ENCODE data around the gene TNNI2. TPM values are rescaled to one million over a fixed set of nuclear protein-coding genes. Genes with fewer than 3 reads are reported as not detected.

The TNNI2 gene
- total and polyA plus RNA-seq, 9 donors, result 0.41 to 1.2 (median 0.66) TPM; not detected in 5

GRCh38 chr11:1862588-1863351 lies 24.0 kb downstream of the TNNI2 start:
- 73 to 89% (median 80%) methylated on average over 14 of the region's 14 CpGs for WGBS, 3 donors
- intact Hi-C loops (cut with DNase I), result no loop called here

GRCh38 chr11:1863352-1864216 lies 24.8 kb downstream of the TNNI2 start:
- Histone ChIP-seq H3K36me3 (no peaks in the 10 kb centered on the region), H3K4me3 (peak overlapping the region; percentile 24), H3K27ac (peak overlapping the region; percentile 61 to 86), H3K4me1 (ENCODE audit: insufficient read depth) (peaks cover 21% of the 10 kb centered on the region), H3K27me3 (no peaks in the 10 kb centered on the region), H3K9me3 (no peaks in the 10 kb centered on the region)
- peak; percentile 82 to 91 (median 86) for DNase-seq
- intact Hi-C loops (cut with DNase I), result no loop called here
- TF ChIP-seq POLR2A (IDR thresholded peaks at IDR 0.05) (no peak), CTCF (IDR thresholded peaks at IDR 0.05) (no peak), EP300 (IDR thresholded peaks at IDR 0.05) (no peak)
- WGBS, 3 donors, result 10 to 12% (median 11%) methylated on average over 20 to 27 of the region's 27 CpGs

More at GRCh38 chr11:1862588-1863351, 24.0 kb downstream of the TNNI2 start:
- H3K4me3 ChIP-seq, result no peak overlapping the region
- TF ChIP-seq CTCF (IDR thresholded peaks at IDR 0.05) (no peak), POLR2A (IDR thresholded peaks at IDR 0.05) (no peak), EP300 (IDR thresholded peaks at IDR 0.05) (no peak)
- H3K4me1 ChIP-seq (ENCODE audit: insufficient read depth), result peaks cover 21% of the 10 kb centered on the region
- H3K9me3 ChIP-seq, result no peaks in the 10 kb centered on the region
- no peaks in the 10 kb centered on the region for H3K27me3 ChIP-seq
- no peaks in the 10 kb centered on the region for H3K36me3 ChIP-seq
- no peak for DNase-seq
- peak overlapping the region in 1 of 2 donors; percentile 86 for H3K27ac ChIP-seq

- TF ChIP-seq CTCF (IDR thresholded peaks at IDR 0.05), result no peak
- TF ChIP-seq POLR2A (IDR thresholded peaks at IDR 0.05), result no peak
- TF ChIP-seq EP300 (IDR thresholded peaks at IDR 0.05), result no peak
- Histone ChIP-seq H3K9me3 (no peaks in the 10 kb centered on the region), H3K27me3 (no peaks in the 10 kb centered on the region), H3K36me3 (no peaks in the 10 kb centered on the region), H3K27ac (peak overlapping the region; percentile 61 to 86), H3K4me3 (peak overlapping the region; percentile 24), H3K4me1 (ENCODE audit: insufficient read depth) (peaks cover 21% of the 10 kb centered on the region)
- intact Hi-C loops (cut with DNase I), result no loop called here
- WGBS, 3 donors, result 17% methylated on average over 18 of the region's 18 CpGs
- DNase-seq, result peak in 2 of 5 donors; percentile 52 to 53
Observed at GRCh38 chr11:1864231-1864630, 25.4 kb downstream of the TNNI2 start.

DNA sequence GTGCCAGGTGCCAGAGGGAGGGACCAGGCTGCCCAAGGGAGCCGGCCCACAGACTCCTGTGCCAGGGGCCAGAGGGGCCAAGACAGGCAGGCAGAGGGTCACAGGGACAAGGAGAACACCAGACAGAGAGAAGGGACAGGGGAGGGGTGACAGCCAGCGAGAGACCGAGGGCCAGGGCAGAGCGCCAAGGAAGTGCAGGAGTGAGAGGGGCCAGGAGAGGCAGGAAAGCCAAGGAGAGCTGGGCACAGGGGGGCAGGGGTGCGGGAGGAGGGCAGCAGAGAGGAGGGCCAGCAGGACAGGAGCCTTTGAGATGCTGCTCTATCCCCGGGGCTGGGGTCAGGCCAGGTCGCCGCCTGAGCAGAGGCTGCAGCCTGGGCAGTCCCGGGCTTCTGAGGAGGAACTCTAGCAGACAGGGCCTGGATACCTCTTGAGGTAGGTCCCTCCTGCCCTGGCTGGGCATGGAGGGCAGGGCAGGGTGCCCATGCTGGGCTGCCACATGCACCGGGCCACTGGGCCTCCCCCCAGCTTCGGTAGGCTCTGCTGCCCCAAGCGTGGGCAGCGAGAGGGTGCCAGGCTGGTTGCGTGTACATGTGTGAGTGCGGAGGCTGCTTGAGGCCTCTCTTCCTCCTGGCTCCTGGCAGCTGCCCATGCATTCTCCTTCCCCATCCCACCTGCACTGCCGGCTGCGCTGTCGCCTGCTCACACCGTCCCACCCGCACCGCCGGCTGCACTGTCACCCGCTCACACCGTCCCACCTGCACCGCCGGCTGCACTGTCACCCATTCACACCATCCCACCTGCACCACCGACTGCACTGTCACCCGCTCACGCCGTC lies 26.3 kb downstream of the TNNI2 start:
- Histone ChIP-seq H3K36me3 (no peaks in the 10 kb centered on the region), H3K9me3 (no peaks in the 10 kb centered on the region), H3K4me1 (ENCODE audit: insufficient read depth) (peaks cover 21% of the 10 kb centered on the region), H3K4me3 (peak overlapping the region; percentile 24), H3K27ac (peak overlapping the region; percentile 61 to 86), H3K27me3 (no peaks in the 10 kb centered on the region)
- intact Hi-C loops (cut with DNase I), result no loop called here
- no peak for TF ChIP-seq POLR2A (IDR thresholded peaks at IDR 0.05)
- TF ChIP-seq CTCF (IDR thresholded peaks at IDR 0.05), result no peak
- TF ChIP-seq EP300 (IDR thresholded peaks at IDR 0.05), result no peak
- 75 to 80% (median 75%) methylated on average over 29 to 30 of the region's 30 CpGs for WGBS, 3 donors
- DNase-seq, result peak in 3 of 5 donors; percentile 54 to 64 (median 61)
